ENCODE measurements around the gene ACTN4.

Gene ACTN4

DNA sequence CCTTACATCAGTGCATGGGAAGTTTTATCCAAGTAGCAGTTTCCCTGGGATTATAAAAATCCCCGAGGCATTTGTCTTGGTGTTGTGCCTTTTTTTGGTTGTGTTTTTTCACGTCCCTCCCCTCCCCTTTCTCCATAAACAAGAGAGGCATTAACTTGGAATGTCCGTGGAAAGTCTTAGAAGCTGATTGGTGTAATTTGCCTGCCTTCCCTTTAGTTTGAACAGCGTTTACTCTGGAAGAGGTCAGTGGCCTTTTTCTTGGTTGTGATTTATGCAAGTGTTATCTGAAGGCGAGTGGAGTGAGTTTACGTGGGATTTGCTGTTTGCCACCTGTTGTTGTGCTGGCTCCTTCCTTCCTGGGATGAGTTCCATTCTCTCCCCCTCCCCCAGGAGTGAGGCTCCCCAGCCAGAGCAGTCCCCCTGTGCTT is 7.2 kb downstream of the ACTN4 start:
- DNase-seq, result no peak

DNA sequence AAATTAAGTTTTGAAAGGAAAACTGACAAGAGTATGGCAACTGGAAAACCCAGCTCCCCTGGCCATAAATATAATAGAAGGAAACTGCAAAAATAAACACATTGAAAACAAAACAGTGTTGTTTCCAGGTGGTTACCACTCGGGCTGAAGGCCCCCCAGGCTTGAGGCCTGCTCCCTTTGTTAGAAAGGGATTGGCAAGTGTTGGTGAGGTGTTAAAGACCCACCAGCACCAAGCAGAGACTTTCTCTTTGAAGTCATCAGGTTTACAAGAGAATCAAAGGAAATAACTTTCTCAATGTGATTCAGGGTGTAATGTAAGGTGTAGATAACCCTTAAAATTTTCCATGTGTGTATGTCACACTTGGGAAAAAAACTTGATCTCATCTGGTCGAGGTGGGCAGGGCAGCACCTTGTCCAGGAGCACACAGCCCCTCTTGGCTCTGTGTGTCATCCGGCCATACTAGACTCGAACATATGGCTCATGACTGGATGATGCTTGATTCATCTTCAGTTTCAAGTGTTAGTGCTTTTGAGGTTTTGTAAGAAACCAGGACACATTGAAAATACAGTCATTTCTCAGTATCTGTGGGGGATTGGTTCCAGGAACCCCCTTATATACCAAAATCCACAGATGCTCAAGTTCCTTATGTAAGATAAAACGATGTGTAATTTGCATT is 7.8 kb downstream of the ACTN4 start:
- H2BK120ac ChIP-seq (ENCODE audit: low read depth, low read length), result no peak overlapping the region
- peaks cover 97% of the 10 kb centered on the region for H3K79me2 ChIP-seq (ENCODE audit: control insufficient read depth, insufficient read depth, low read length)
- no peak overlapping the region for H3K56ac ChIP-seq (ENCODE audit: low read length)
- H3K4ac ChIP-seq (ENCODE audit: low read depth, low read length), result no peak overlapping the region
- H2BK15ac ChIP-seq (replicated peaks; ENCODE audit: low read depth), result no peak overlapping the region
- H3K4me3 ChIP-seq (ENCODE audit: low read length), result no peak overlapping the region
- WGBS (ENCODE audit: extremely low coverage, insufficient coverage, low lambda C conversion rate), result no CpG with 5 or more reads among the region's 5 CpGs
- no peak overlapping the region for H2AK5ac ChIP-seq (ENCODE audit: low read length)
- DNase-seq, result no peak
- no peak overlapping the region for H3K9ac ChIP-seq (ENCODE audit: low read length)
- H3K23ac ChIP-seq (ENCODE audit: low read length), result no peak overlapping the region
- no peak overlapping the region for H3K4me2 ChIP-seq (ENCODE audit: low read length)
- H2BK5ac ChIP-seq (ENCODE audit: low read length), result no peak overlapping the region
- H3K27ac ChIP-seq (ENCODE audit: low read depth, low read length), result no peak overlapping the region
- H3K4me1 ChIP-seq (ENCODE audit: control insufficient read depth, low read depth, low read length), result peaks cover 28% of the 10 kb centered on the region
- H3K79me1 ChIP-seq (ENCODE audit: low read length), result peaks cover 6% of the 10 kb centered on the region
- no peak overlapping the region for H3K18ac ChIP-seq (ENCODE audit: low read length)
- H3K36me3 ChIP-seq (ENCODE audit: control insufficient read depth, insufficient read depth, low read length), result no peaks in the 10 kb centered on the region
- no peaks in the 10 kb centered on the region for H3K27me3 ChIP-seq (ENCODE audit: insufficient read depth, low read length, poor library complexity)
- H4K8ac ChIP-seq (ENCODE audit: low read depth, low read length), result no peak overlapping the region
- no peak overlapping the region for H4K5ac ChIP-seq (ENCODE audit: low read length)

More for the DNA sequence above, 7.2 kb downstream of the ACTN4 start:
- no peak overlapping the region for H3K9ac ChIP-seq (ENCODE audit: low read length)
- WGBS (ENCODE audit: extremely low coverage, insufficient coverage, low lambda C conversion rate), result no CpG with 5 or more reads among the region's 6 CpGs
- no peak overlapping the region for H3K4ac ChIP-seq (ENCODE audit: low read depth, low read length)
- H3K79me2 ChIP-seq (ENCODE audit: control insufficient read depth, insufficient read depth, low read length), result peaks cover 97% of the 10 kb centered on the region
- peak overlapping the region; percentile 31 for H3K27ac ChIP-seq (ENCODE audit: low read depth, low read length)
- no peak overlapping the region for H3K23ac ChIP-seq (ENCODE audit: low read length)
- H2BK120ac ChIP-seq (ENCODE audit: low read depth, low read length), result no peak overlapping the region
- no peak overlapping the region for H2BK15ac ChIP-seq (replicated peaks; ENCODE audit: low read depth)
- no peak overlapping the region for H2AK5ac ChIP-seq (ENCODE audit: low read length)
- H3K4me2 ChIP-seq (ENCODE audit: low read length), result no peak overlapping the region
- peaks cover 32% of the 10 kb centered on the region for H3K4me1 ChIP-seq (ENCODE audit: control insufficient read depth, low read depth, low read length)
- no peak overlapping the region for H3K56ac ChIP-seq (ENCODE audit: low read length)
- no peak overlapping the region for H3K18ac ChIP-seq (ENCODE audit: low read length)
- H4K5ac ChIP-seq (ENCODE audit: low read length), result no peak overlapping the region
- H3K27me3 ChIP-seq (ENCODE audit: insufficient read depth, low read length, poor library complexity), result no peaks in the 10 kb centered on the region
- H3K79me1 ChIP-seq (ENCODE audit: low read length), result peaks cover 6% of the 10 kb centered on the region
- no peaks in the 10 kb centered on the region for H3K36me3 ChIP-seq (ENCODE audit: control insufficient read depth, insufficient read depth, low read length)
- no peak overlapping the region for H3K4me3 ChIP-seq (ENCODE audit: low read length)
- H2BK5ac ChIP-seq (ENCODE audit: low read length), result no peak overlapping the region
- no peak overlapping the region for H4K8ac ChIP-seq (ENCODE audit: low read depth, low read length)

DNA sequence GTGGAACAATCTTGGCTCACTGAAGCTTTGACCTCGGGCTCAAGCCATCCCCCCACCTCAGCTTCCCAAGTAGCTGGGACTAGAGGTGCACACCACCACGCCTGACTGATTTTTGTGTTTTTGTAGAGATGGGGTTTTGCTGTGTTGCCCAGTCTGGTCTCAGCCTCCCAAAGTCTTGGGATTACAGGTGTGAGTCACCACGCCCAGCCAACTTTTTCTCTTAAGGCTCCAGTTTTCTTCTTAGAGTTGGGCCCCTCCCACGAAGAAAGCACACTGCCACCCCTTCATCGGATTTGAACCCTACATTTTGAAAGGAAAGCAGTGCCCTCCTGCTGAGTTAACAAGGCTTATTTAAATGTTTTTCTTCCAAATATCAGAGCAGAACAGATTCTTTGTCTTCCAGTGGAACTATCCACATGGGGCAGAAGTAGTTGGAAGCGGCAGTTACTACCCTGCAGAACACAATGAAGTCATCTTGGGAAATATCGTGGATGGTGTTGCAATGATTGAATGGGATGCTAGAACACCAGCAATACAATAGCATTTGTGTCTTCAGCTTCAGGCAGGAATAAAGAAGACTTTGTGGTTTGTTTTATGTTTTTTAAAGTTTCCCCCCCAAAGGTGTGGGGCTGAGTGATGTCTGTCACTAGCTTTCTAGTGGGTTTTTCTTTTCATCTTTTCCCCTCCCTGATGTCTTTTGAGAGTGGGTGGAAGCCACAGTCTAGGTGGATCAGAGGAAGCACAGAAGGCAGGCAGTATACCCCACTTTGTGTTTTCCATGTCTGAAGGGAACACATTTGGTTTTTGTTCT is 8.9 kb downstream of the ACTN4 start:
- no peak for DNase-seq
- H3K56ac ChIP-seq (ENCODE audit: low read length), result peak overlapping the region; percentile 30
- no peak overlapping the region for H3K23ac ChIP-seq (ENCODE audit: low read length)
- no peak overlapping the region for H2BK5ac ChIP-seq (ENCODE audit: low read length)
- no peak overlapping the region for H4K8ac ChIP-seq (ENCODE audit: low read depth, low read length)
- H3K27me3 ChIP-seq (ENCODE audit: insufficient read depth, low read length, poor library complexity), result no peaks in the 10 kb centered on the region
- H2AK5ac ChIP-seq (ENCODE audit: low read length), result no peak overlapping the region
- H3K4me3 ChIP-seq (ENCODE audit: low read length), result no peak overlapping the region
- no peak overlapping the region for H3K9ac ChIP-seq (ENCODE audit: low read length)
- no peak overlapping the region for H3K4ac ChIP-seq (ENCODE audit: low read depth, low read length)
- no peak overlapping the region for H4K5ac ChIP-seq (ENCODE audit: low read length)
- H3K79me1 ChIP-seq (ENCODE audit: low read length), result peaks cover 6% of the 10 kb centered on the region
- H3K4me1 ChIP-seq (ENCODE audit: control insufficient read depth, low read depth, low read length), result peaks cover 26% of the 10 kb centered on the region
- H3K4me2 ChIP-seq (ENCODE audit: low read length), result no peak overlapping the region
- H3K36me3 ChIP-seq (ENCODE audit: control insufficient read depth, insufficient read depth, low read length), result no peaks in the 10 kb centered on the region
- no peak overlapping the region for H2BK15ac ChIP-seq (replicated peaks; ENCODE audit: low read depth)
- H3K79me2 ChIP-seq (ENCODE audit: control insufficient read depth, insufficient read depth, low read length), result peaks cover 96% of the 10 kb centered on the region
- H2BK120ac ChIP-seq (ENCODE audit: low read depth, low read length), result no peak overlapping the region
- H3K18ac ChIP-seq (ENCODE audit: low read length), result no peak overlapping the region
- no CpG with 5 or more reads among the region's 7 CpGs for WGBS (ENCODE audit: extremely low coverage, insufficient coverage, low lambda C conversion rate)
- no peak overlapping the region for H3K27ac ChIP-seq (ENCODE audit: low read depth, low read length)

DNA sequence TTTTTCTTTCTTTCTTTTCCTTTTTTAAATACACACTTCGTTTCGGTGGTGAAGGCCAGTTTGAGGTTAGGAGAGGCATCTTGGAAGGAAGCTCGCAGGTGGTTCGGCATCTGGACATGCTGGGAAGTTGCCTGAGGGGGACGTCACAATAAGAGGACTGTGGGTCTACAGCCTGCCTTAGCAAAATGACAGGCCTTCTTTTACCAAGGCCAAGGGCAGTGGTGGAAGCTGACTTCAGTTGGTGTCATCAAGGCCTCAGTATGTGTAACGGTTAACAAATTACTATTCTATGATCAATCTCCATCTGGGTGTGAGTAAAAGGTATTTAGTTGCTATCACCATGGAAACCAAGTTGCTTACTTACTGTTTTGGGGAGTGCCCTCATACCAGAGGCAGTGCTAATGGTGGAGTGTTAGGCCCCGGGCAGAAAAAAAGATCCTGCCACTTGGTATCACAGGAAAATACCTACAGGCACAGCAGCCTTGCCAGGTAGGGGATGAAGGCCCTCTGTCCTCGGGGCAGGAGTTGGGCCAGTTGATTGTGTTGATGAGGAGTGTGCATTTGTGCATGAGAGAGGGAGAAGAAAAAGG is 10.3 kb downstream of the ACTN4 start:
- peak overlapping the region; percentile 47 for H3K9ac ChIP-seq (ENCODE audit: low read length)
- no peak overlapping the region for H3K4me2 ChIP-seq (ENCODE audit: low read length)
- H2BK5ac ChIP-seq (ENCODE audit: low read length), result peak overlapping the region; percentile 63
- H4K5ac ChIP-seq (ENCODE audit: low read length), result no peak overlapping the region
- no peak overlapping the region for H2BK15ac ChIP-seq (replicated peaks; ENCODE audit: low read depth)
- peaks cover 93% of the 10 kb centered on the region for H3K79me2 ChIP-seq (ENCODE audit: control insufficient read depth, insufficient read depth, low read length)
- no peak overlapping the region for H2BK120ac ChIP-seq (ENCODE audit: low read depth, low read length)
- no peak overlapping the region for H3K4me3 ChIP-seq (ENCODE audit: low read length)
- H3K79me1 ChIP-seq (ENCODE audit: low read length), result peaks cover 6% of the 10 kb centered on the region
- H3K36me3 ChIP-seq (ENCODE audit: control insufficient read depth, insufficient read depth, low read length), result no peaks in the 10 kb centered on the region
- H3K23ac ChIP-seq (ENCODE audit: low read length), result no peak overlapping the region
- H3K4me1 ChIP-seq (ENCODE audit: control insufficient read depth, low read depth, low read length), result peaks cover 22% of the 10 kb centered on the region
- DNase-seq, result peak; percentile 92
- H3K27ac ChIP-seq (ENCODE audit: low read depth, low read length), result peak overlapping the region; percentile 40
- H3K27me3 ChIP-seq (ENCODE audit: insufficient read depth, low read length, poor library complexity), result no peaks in the 10 kb centered on the region
- H3K56ac ChIP-seq (ENCODE audit: low read length), result peak overlapping the region; percentile 61
- peak overlapping the region; percentile 33 for H3K18ac ChIP-seq (ENCODE audit: low read length)
- no peak overlapping the region for H4K8ac ChIP-seq (ENCODE audit: low read depth, low read length)
- H2AK5ac ChIP-seq (ENCODE audit: low read length), result no peak overlapping the region
- H3K4ac ChIP-seq (ENCODE audit: low read depth, low read length), result no peak overlapping the region
- WGBS (ENCODE audit: extremely low coverage, insufficient coverage, low lambda C conversion rate), result no CpG with 5 or more reads among the region's 8 CpGs

DNA sequence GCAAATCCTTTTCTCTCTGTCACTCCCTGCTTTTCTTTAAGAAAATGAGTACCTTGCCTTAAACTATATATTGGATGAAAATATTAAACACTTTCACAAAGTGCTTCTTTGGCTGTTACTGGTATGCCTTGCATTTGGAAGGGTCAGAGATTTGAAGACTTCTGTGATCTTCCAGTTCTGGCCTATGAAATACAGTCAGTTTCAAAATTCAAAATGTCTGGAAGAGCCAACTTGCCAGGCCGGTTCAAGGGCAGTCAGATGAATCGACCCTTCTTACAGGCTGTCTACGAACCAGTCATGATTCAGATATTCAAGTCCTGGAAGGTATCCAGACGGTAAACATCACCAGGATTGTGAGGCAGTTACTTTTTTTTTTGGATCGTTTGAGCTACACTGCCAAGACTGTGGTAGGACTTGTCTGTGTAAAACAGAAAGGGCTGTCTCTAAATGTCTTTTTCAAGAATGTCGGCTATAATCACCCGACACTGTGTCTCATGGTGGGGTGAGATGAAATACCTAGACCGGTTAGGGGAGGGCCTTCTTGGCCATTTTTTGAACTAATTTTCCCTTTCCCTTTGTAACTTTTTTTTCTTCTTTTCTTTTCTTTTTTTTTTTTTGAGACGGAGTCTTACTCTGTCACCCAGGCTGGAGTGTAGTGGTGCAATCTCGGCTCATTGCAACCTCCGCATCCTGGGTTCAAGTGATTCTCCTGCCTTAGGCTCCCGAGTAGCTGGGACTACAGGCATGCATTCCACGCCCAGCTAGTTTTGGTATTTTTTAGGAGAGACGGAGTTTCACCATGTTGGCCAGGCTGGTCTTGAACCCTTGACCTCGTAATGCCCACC is 11.2 kb downstream of the ACTN4 start:
- H3K18ac ChIP-seq (ENCODE audit: low read length), result no peak overlapping the region
- no peaks in the 10 kb centered on the region for H3K27me3 ChIP-seq (ENCODE audit: insufficient read depth, low read length, poor library complexity)
- H3K79me1 ChIP-seq (ENCODE audit: low read length), result peaks cover 10% of the 10 kb centered on the region
- H2BK5ac ChIP-seq (ENCODE audit: low read length), result no peak overlapping the region
- H3K27ac ChIP-seq (ENCODE audit: low read depth, low read length), result no peak overlapping the region
- peaks cover 27% of the 10 kb centered on the region for H3K4me1 ChIP-seq (ENCODE audit: control insufficient read depth, low read depth, low read length)
- peaks cover 94% of the 10 kb centered on the region for H3K79me2 ChIP-seq (ENCODE audit: control insufficient read depth, insufficient read depth, low read length)
- H3K36me3 ChIP-seq (ENCODE audit: control insufficient read depth, insufficient read depth, low read length), result no peaks in the 10 kb centered on the region
- H3K4ac ChIP-seq (ENCODE audit: low read depth, low read length), result peak overlapping the region; percentile 49
- no CpG with 5 or more reads among the region's 15 CpGs for WGBS (ENCODE audit: extremely low coverage, insufficient coverage, low lambda C conversion rate)
- H4K5ac ChIP-seq (ENCODE audit: low read length), result no peak overlapping the region
- H2BK120ac ChIP-seq (ENCODE audit: low read depth, low read length), result no peak overlapping the region
- no peak overlapping the region for H2AK5ac ChIP-seq (ENCODE audit: low read length)
- peak overlapping the region; percentile 22 for H3K56ac ChIP-seq (ENCODE audit: low read length)
- no peak overlapping the region for H3K4me2 ChIP-seq (ENCODE audit: low read length)
- no peak overlapping the region for H2BK15ac ChIP-seq (replicated peaks; ENCODE audit: low read depth)
- H3K4me3 ChIP-seq (ENCODE audit: low read length), result no peak overlapping the region
- no peak overlapping the region for H4K8ac ChIP-seq (ENCODE audit: low read depth, low read length)
- peak; percentile 78 for DNase-seq
- H3K23ac ChIP-seq (ENCODE audit: low read length), result no peak overlapping the region
- peak overlapping the region; percentile 25 for H3K9ac ChIP-seq (ENCODE audit: low read length)
